C1 segment of cervical spinal cord (tissue), 14 donors: ENCODE data around the gene KCNN3.
"Not testable (repeated sequence)": the region's sequence is repeated elsewhere in the genome, so short reads cannot be mapped to it uniquely, and the experiment has no call there.

Experiments used
- DNase-seq, 14 donors: peaks; one replicate each; lab custom pipeline; 2025; lab: John Stamatoyannopoulos, UW

The KCNN3 gene

GRCh38 chr1:154707901-154708463 lies 162.1 kb downstream of the KCNN3 start:
- DNase-seq, result no peak

GRCh38 chr1:154706851-154707250 lies 163.2 kb downstream of the KCNN3 start:
- DNase-seq, result no peak

GRCh38 chr1:154705544-154705943 lies 164.5 kb downstream of the KCNN3 start:
- no peak for DNase-seq

GRCh38 chr1:154703170-154703569 lies 166.9 kb downstream of the KCNN3 start:
- DNase-seq, result no peak

GRCh38 chr1:154698320-154699096 lies 171.6 kb downstream of the KCNN3 start:
- DNase-seq, result no peak

- DNase-seq, result no peak
Measured at GRCh38 chr1:154697710-154698109, 172.4 kb downstream of the KCNN3 start.

GRCh38 chr1:154696456-154696855 lies 173.6 kb downstream of the KCNN3 start:
- DNase-seq, result no peak

- peak in 1 of 14 donors; percentile 0 for DNase-seq
Measured at GRCh38 chr1:154695985-154696384, 174.1 kb downstream of the KCNN3 start.

- no peak for DNase-seq
Measured at GRCh38 chr1:154694995-154695394, 175.1 kb downstream of the KCNN3 start.

GRCh38 chr1:154689083-154689482 lies 181.0 kb downstream of the KCNN3 start:
- DNase-seq, result no peak

GRCh38 chr1:154686507-154686906 lies 183.6 kb downstream of the KCNN3 start:
- no peak for DNase-seq

- DNase-seq, result no peak
Measured at GRCh38 chr1:154683820-154684219, 186.3 kb downstream of the KCNN3 start.

- DNase-seq, result no peak
Measured at GRCh38 chr1:154682254-154682653, 187.8 kb downstream of the KCNN3 start.

- DNase-seq, result not testable (repeated sequence)
Measured at GRCh38 chr1:154677844-154678243, 192.2 kb downstream of the KCNN3 start.

- DNase-seq, result not testable (repeated sequence)
Measured at GRCh38 chr1:154676847-154677246, 193.2 kb downstream of the KCNN3 start.

- DNase-seq, result not testable (repeated sequence)
Measured at GRCh38 chr1:154674456-154674855, 195.6 kb downstream of the KCNN3 start.

GRCh38 chr1:154672245-154672644 lies 197.8 kb downstream of the KCNN3 start:
- DNase-seq, result not testable (repeated sequence)

GRCh38 chr1:154671412-154671811 lies 198.7 kb downstream of the KCNN3 start:
- not testable (repeated sequence) for DNase-seq

- not testable (repeated sequence) for DNase-seq
Measured at GRCh38 chr1:154670310-154671270, 199.5 kb downstream of the KCNN3 start.

GRCh38 chr1:154669464-154670282 lies 200.4 kb downstream of the KCNN3 start:
- peak in 13 of 14 donors; percentile 2 to 51 (median 25) for DNase-seq
